ENCODE measurements around the gene ZNF432.

ZNF432 gene

GRCh38 chr19:52039169-52039568 lies 9.5 kb downstream of the ZNF432 start:
- Histone ChIP-seq H2AFZ (ENCODE audit: low read length) (no peak overlapping the region), H3K9ac (ENCODE audit: low read length) (no peak overlapping the region), H3K27ac (ENCODE audit: low read length) (no peak overlapping the region), H3K4me3 (ENCODE audit: low read length) (no peak overlapping the region), H3K9me2 (replicated peaks; ENCODE audit: insufficient read depth, low read length) (no peaks in the 10 kb centered on the region), H3K36me3 (replicated peaks; ENCODE audit: insufficient read depth, low read length) (peaks cover 45% of the 10 kb centered on the region), H3K79me2 (ENCODE audit: low read length) (no peaks in the 10 kb centered on the region), H3K4me1 (ENCODE audit: low read length) (no peaks in the 10 kb centered on the region), H3K4me2 (ENCODE audit: low read depth, low read length) (no peak overlapping the region), H4K20me1 (ENCODE audit: insufficient read depth, low read length) (no peaks in the 10 kb centered on the region), H3K9me3 (replicated peaks; ENCODE audit: insufficient read depth, low read length) (no peaks in the 10 kb centered on the region), H3K27me3 (replicated peaks; ENCODE audit: insufficient read depth, low read length) (no peaks in the 10 kb centered on the region), H3F3A (ENCODE audit: insufficient read depth, low read length) (no peaks in the 10 kb centered on the region)
- DNase-seq = no peak
- TF ChIP-seq EZH2 (optimal IDR thresholded peaks at IDR 0.05; ENCODE audit: low read depth, low read length) (no peak), CTCF (IDR thresholded peaks at IDR 0.05; ENCODE audit: low read length) (no peak), EZH2phosphoT487 (IDR thresholded peaks at IDR 0.05; ENCODE audit: low read length) (no peak)

GRCh38 chr19:52034051-52034728 lies 14.4 kb downstream of the ZNF432 start:
- H3F3A ChIP-seq (ENCODE audit: insufficient read depth, low read length) = no peaks in the 10 kb centered on the region
- no peak overlapping the region for H3K4me2 ChIP-seq (ENCODE audit: low read depth, low read length)
- no peak overlapping the region for H3K9ac ChIP-seq (ENCODE audit: low read length)
- no peaks in the 10 kb centered on the region for H3K79me2 ChIP-seq (ENCODE audit: low read length)
- H3K4me3 ChIP-seq (ENCODE audit: low read length) = no peak overlapping the region
- no peaks in the 10 kb centered on the region for H3K9me3 ChIP-seq (replicated peaks; ENCODE audit: insufficient read depth, low read length)
- no peaks in the 10 kb centered on the region for H3K27me3 ChIP-seq (replicated peaks; ENCODE audit: insufficient read depth, low read length)
- peaks cover 37% of the 10 kb centered on the region for H3K36me3 ChIP-seq (replicated peaks; ENCODE audit: insufficient read depth, low read length)
- DNase-seq = no peak
- no peak for TF ChIP-seq EZH2phosphoT487 (IDR thresholded peaks at IDR 0.05; ENCODE audit: low read length)
- TF ChIP-seq CTCF (IDR thresholded peaks at IDR 0.05; ENCODE audit: low read length) = no peak
- no peak for TF ChIP-seq EZH2 (optimal IDR thresholded peaks at IDR 0.05; ENCODE audit: low read depth, low read length)
- H3K9me2 ChIP-seq (replicated peaks; ENCODE audit: insufficient read depth, low read length) = no peaks in the 10 kb centered on the region
- no peaks in the 10 kb centered on the region for H3K4me1 ChIP-seq (ENCODE audit: low read length)
- H3K27ac ChIP-seq (ENCODE audit: low read length) = no peak overlapping the region
- no peak overlapping the region for H2AFZ ChIP-seq (ENCODE audit: low read length)
- H4K20me1 ChIP-seq (ENCODE audit: insufficient read depth, low read length) = no peaks in the 10 kb centered on the region

GRCh38 chr19:52028780-52029123 lies 19.9 kb downstream of the ZNF432 start:
- Histone ChIP-seq H2AFZ (ENCODE audit: low read length) (peak overlapping the region; percentile 79), H3K4me3 (ENCODE audit: low read length) (peak overlapping the region; percentile 70), H3K27me3 (replicated peaks; ENCODE audit: insufficient read depth, low read length) (no peaks in the 10 kb centered on the region), H3K4me2 (ENCODE audit: low read depth, low read length) (peak overlapping the region; percentile 61; the same call in 1 of the 2 replicates), H4K20me1 (ENCODE audit: insufficient read depth, low read length) (no peaks in the 10 kb centered on the region), H3K4me1 (ENCODE audit: low read length) (no peaks in the 10 kb centered on the region), H3K9ac (ENCODE audit: low read length) (peak overlapping the region; percentile 58; the same call in 1 of the 2 replicates), H3K79me2 (ENCODE audit: low read length) (no peaks in the 10 kb centered on the region), H3K27ac (ENCODE audit: low read length) (peak overlapping the region; percentile 50; the same call in 1 of the 2 replicates), H3F3A (ENCODE audit: insufficient read depth, low read length) (no peaks in the 10 kb centered on the region), H3K36me3 (replicated peaks; ENCODE audit: insufficient read depth, low read length) (0 out of 2 replicates have a peak, but pooled peaks cover under 1% of the 10 kb centered on the region), H3K9me2 (replicated peaks; ENCODE audit: insufficient read depth, low read length) (no peaks in the 10 kb centered on the region), H3K9me3 (replicated peaks; ENCODE audit: insufficient read depth, low read length) (no peaks in the 10 kb centered on the region)
- TF ChIP-seq CTCF (IDR thresholded peaks at IDR 0.05; ENCODE audit: low read length) (no peak), EZH2phosphoT487 (IDR thresholded peaks at IDR 0.05; ENCODE audit: low read length) (no peak), EZH2 (optimal IDR thresholded peaks at IDR 0.05; ENCODE audit: low read depth, low read length) (no peak)
- DNase-seq = no peak

Measured in MM.1S (cell line).